ENCODE measurements around the gene GAB3. TPM values are rescaled to one million over a fixed set of nuclear protein-coding genes. Genes with fewer than 3 reads are reported as not detected.

The GAB3 gene
- total RNA-seq, 2 donors from 2014 or later: 1.2 to 1.4 TPM

DNA sequence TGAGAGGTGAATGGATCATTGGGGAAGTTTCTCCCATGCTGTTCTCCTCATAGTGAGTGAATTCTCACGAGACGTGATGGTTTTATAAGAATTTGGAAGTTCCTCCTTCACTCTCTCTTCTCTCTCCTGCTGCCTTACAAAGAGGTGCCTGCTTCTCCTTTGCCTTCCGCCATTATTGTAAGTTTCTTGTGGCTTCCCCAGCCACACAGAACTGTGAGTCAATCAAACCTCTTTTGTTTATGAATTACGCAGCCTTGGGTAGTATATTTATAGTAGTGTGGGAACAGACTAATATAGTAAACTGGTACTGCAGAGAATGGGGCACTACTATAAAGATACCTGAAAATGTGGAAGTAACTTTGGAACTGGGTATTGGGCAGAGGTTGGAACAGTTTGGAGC, 89.7 kb downstream of the GAB3 start:
- intact Hi-C loops (cut with DNase I): no loop called here
- Histone ChIP-seq H3K36me3 (no peaks in the 10 kb centered on the region), H3K9ac (ENCODE audit: low read depth in 2 of 2, low read length in 2 of 2) (no peak overlapping the region), H3K27me3 (no peaks in the 10 kb centered on the region), H3K27ac (no peak overlapping the region), H3K4me3 (no peak overlapping the region), H3K4me1 (no peaks in the 10 kb centered on the region), H3K9me3 (no peaks in the 10 kb centered on the region)
- no peak for DNase-seq
- TF ChIP-seq, protein P1, sequence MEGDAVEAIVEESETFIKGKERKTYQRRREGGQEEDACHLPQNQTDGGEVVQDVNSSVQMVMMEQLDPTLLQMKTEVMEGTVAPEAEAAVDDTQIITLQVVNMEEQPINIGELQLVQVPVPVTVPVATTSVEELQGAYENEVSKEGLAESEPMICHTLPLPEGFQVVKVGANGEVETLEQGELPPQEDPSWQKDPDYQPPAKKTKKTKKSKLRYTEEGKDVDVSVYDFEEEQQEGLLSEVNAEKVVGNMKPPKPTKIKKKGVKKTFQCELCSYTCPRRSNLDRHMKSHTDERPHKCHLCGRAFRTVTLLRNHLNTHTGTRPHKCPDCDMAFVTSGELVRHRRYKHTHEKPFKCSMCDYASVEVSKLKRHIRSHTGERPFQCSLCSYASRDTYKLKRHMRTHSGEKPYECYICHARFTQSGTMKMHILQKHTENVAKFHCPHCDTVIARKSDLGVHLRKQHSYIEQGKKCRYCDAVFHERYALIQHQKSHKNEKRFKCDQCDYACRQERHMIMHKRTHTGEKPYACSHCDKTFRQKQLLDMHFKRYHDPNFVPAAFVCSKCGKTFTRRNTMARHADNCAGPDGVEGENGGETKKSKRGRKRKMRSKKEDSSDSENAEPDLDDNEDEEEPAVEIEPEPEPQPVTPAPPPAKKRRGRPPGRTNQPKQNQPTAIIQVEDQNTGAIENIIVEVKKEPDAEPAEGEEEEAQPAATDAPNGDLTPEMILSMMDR (IDR thresholded peaks at IDR 0.05): no peak

DNA sequence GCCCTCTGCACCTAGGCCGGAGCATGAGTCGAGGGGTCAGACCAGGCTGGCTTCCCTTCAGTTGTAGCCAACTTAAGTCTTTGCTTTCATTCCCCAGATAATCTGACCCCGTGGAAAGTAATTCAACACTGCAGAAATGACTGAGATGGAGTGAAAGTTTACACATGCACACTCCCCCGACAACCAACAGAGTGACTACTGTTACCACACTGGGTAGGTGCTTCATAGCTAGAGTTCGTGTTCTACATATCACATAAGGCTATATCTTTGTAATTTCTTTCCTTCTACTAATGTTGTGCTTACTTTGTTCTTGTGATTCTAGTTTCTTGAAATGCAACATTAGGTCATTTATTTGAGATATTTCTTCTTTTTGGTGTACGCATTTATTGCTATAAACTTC, 90.3 kb downstream of the GAB3 start:
- no peak for DNase-seq
- Histone ChIP-seq H3K9ac (ENCODE audit: low read depth in 2 of 2, low read length in 2 of 2) (no peak overlapping the region), H3K36me3 (no peaks in the 10 kb centered on the region), H3K27ac (no peak overlapping the region), H3K4me1 (no peaks in the 10 kb centered on the region), H3K4me3 (no peak overlapping the region), H3K9me3 (no peaks in the 10 kb centered on the region), H3K27me3 (no peaks in the 10 kb centered on the region)
- TF ChIP-seq, protein P1 (IDR thresholded peaks at IDR 0.05): no peak
- intact Hi-C loops (cut with DNase I): no loop called here

DNA sequence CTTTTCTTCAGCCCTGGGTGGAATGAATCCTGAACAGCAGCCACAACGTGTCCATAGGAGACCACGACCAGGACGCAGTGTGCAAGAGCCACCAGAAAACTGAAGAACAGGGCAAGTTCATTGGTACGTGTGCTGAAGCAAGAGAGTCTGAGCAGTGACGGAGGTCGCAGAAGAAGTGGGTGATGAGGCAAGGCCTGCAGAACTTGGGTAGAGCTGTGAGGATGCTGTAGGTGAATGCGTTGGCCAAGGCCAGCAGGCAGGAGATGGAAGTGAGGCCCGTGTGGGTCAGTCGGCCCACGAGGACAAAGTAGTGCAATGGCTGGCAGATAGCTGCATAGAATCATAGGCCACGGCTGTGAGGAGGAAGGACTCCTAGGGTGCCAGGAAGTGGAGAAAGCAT, 91.9 kb downstream of the GAB3 start:
- Histone ChIP-seq H3K9me3 (no peaks in the 10 kb centered on the region), H3K9ac (ENCODE audit: low read depth in 2 of 2, low read length in 2 of 2) (no peak overlapping the region), H3K27me3 (no peaks in the 10 kb centered on the region), H3K27ac (no peak overlapping the region), H3K4me1 (no peaks in the 10 kb centered on the region), H3K36me3 (no peaks in the 10 kb centered on the region), H3K4me3 (no peak overlapping the region)
- no peak for DNase-seq
- intact Hi-C loops (cut with DNase I): no loop called here
- TF ChIP-seq, protein P1 (IDR thresholded peaks at IDR 0.05): no peak

DNA sequence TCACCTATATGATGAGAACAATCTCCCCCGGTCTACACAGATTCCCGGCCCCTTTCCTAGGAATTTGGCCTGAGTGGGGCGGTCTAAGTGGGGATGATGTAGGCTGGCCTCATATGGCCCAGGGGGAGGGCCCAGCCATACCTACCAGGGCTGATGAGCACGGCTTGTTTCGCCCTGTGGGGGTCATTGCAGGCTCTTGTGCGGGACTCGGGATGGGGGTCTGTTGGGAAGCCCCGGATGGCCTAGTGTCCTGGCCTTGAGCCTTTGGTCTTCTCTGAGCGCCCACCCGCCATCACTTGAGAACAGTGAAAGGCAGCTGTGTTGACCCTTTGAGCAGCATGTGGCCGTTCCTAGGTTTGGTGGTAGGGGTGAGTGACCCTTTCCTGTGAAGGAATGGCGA, 92.7 kb downstream of the GAB3 start:
- H3K9ac ChIP-seq (ENCODE audit: low read depth in 2 of 2, low read length in 2 of 2): no peak overlapping the region
- DNase-seq: no peak
- no peak overlapping the region for H3K4me3 ChIP-seq
- TF ChIP-seq, protein P1 (IDR thresholded peaks at IDR 0.05): no peak
- no peak overlapping the region for H3K27ac ChIP-seq
- no peaks in the 10 kb centered on the region for H3K27me3 ChIP-seq
- no peaks in the 10 kb centered on the region for H3K4me1 ChIP-seq
- H3K36me3 ChIP-seq: no peaks in the 10 kb centered on the region
- no peaks in the 10 kb centered on the region for H3K9me3 ChIP-seq
- intact Hi-C loops (cut with DNase I): no loop called here

DNA sequence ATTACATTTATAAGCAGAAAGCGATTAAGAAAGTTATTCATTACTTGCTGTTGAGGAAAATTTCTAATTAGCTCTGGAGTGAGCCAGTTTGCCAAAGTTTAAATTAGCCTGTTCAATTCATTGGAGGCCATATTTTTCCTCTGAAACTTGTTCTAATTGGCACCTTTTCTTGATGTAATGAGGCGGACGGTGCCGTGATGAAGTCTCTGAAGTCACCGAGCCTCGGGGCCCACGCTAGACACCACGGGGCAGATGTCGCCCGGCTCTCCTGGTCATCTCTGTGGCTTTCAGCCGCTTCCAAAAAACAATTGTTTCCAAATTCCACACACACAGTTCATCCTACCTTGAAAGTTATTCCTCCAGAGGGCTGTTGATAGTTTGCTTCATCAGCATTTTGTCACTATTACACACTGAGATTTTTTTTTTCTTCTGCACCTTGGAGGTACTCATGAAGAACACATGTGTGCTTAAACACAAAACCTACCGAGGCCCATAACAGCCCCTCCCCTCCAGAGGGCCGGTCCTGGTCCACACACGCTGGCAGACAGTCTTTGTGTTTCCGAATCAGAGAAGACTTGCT, 93.6 kb downstream of the GAB3 start:
- intact Hi-C loops (cut with DNase I): no loop called here
- Histone ChIP-seq H3K4me1 (no peaks in the 10 kb centered on the region), H3K36me3 (no peaks in the 10 kb centered on the region), H3K9ac (ENCODE audit: low read depth in 2 of 2, low read length in 2 of 2) (no peak overlapping the region), H3K27me3 (no peaks in the 10 kb centered on the region), H3K27ac (no peak overlapping the region), H3K4me3 (no peak overlapping the region), H3K9me3 (no peaks in the 10 kb centered on the region)
- DNase-seq: no peak
- TF ChIP-seq, protein P1 (IDR thresholded peaks at IDR 0.05): no peak
